IPS-15b (cell line): Measurements from ENCODE around the gene GRB10.

Experiments
- H3K27me3 ChIP-seq: one replicate; pipeline ENCODE4 v1.6.1; 2013; ENCODE audit warnings: low read length; ENCODE audit not compliant: control insufficient read depth, insufficient read depth
- H3K36me3 ChIP-seq: one replicate; pipeline ENCODE4 v1.6.1; 2013; ENCODE audit warnings: low read length; ENCODE audit not compliant: control insufficient read depth, insufficient read depth
- H3K4me1 ChIP-seq: one replicate; pipeline ENCODE4 v1.6.1; 2013; ENCODE audit warnings: mild to moderate bottlenecking, low read length; ENCODE audit not compliant: control insufficient read depth, insufficient read depth
- H3K4me3 ChIP-seq: one replicate; pipeline ENCODE4 v1.5.1; 2013; ENCODE audit warnings: low read depth, low read length
- H3K9ac ChIP-seq: one replicate; pipeline ENCODE4 v1.6.1; 2013; ENCODE audit warnings: low read depth, mild to moderate bottlenecking, low read length
- H3K9me3 ChIP-seq: one replicate; pipeline ENCODE4 v1.6.1; 2013; ENCODE audit warnings: mild to moderate bottlenecking, low read length; ENCODE audit not compliant: control insufficient read depth, insufficient read depth

GRB10 gene

GRCh38 chr7:50723173-50723572, 59.5 kb downstream of the GRB10 start:
- Histone ChIP-seq H3K4me1 (no peaks in the 10 kb centered on the region), H3K9me3 (no peaks in the 10 kb centered on the region), H3K4me3 (no peak overlapping the region), H3K36me3 (peaks cover 3% of the 10 kb centered on the region), H3K9ac (no peak overlapping the region), H3K27me3 (no peaks in the 10 kb centered on the region)

- H3K9me3 ChIP-seq, result no peaks in the 10 kb centered on the region
- H3K4me1 ChIP-seq, result no peaks in the 10 kb centered on the region
- no peak overlapping the region for H3K9ac ChIP-seq
- peaks cover 3% of the 10 kb centered on the region for H3K36me3 ChIP-seq
- no peaks in the 10 kb centered on the region for H3K27me3 ChIP-seq
- no peak overlapping the region for H3K4me3 ChIP-seq
Observed at GRCh38 chr7:50721661-50722259, 60.9 kb downstream of the GRB10 start.

DNA sequence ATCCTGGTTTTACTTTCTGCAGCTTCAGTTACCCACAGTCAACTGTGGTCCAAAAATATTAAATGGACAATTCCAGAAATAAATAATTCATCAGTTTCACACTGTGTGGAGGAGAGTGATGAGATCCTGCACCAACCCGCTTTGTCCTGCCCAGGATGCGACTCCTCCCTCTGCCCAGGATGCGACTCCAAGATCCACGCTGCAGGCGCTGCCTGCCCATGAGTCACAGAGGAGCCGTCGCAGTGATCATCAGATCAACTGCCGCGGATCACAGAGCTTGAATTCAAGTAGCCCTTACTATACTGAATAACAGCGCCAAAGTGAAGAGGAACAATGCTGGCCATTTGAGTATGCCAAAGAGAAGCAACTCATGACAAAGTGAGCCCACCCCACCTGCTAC, 61.5 kb downstream of the GRB10 start:
- Histone ChIP-seq H3K36me3 (peaks cover 3% of the 10 kb centered on the region), H3K4me1 (no peaks in the 10 kb centered on the region), H3K4me3 (no peak overlapping the region), H3K27me3 (no peaks in the 10 kb centered on the region), H3K9me3 (no peaks in the 10 kb centered on the region), H3K9ac (no peak overlapping the region)

- Histone ChIP-seq H3K4me1 (no peaks in the 10 kb centered on the region), H3K4me3 (no peak overlapping the region), H3K27me3 (no peaks in the 10 kb centered on the region), H3K9ac (no peak overlapping the region), H3K36me3 (peaks cover 3% of the 10 kb centered on the region), H3K9me3 (no peaks in the 10 kb centered on the region)
Observed at GRCh38 chr7:50720295-50720694, 62.4 kb downstream of the GRB10 start.

DNA sequence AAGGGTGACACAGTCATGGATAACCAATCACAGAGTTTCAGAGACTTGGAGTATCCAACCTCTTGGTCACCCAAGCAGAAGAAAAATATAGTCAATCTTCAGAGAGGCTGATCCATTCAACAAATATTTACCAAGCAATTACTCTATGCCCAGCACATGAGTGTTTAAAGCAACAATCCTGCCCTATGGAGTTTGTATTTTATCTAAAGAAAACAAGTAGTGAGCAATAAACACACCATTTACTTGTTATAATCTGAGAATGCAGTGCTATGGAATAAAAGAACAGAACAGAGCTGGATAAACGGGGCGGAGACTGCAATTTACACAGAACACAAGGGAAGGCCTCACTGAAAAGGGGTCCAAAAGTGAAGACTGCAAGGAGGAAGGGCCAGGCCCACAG, 63.8 kb downstream of the GRB10 start:
- H3K36me3 ChIP-seq, result no peaks in the 10 kb centered on the region
- no peak overlapping the region for H3K9ac ChIP-seq
- H3K4me3 ChIP-seq, result no peak overlapping the region
- H3K9me3 ChIP-seq, result no peaks in the 10 kb centered on the region
- no peaks in the 10 kb centered on the region for H3K4me1 ChIP-seq
- no peaks in the 10 kb centered on the region for H3K27me3 ChIP-seq

DNA sequence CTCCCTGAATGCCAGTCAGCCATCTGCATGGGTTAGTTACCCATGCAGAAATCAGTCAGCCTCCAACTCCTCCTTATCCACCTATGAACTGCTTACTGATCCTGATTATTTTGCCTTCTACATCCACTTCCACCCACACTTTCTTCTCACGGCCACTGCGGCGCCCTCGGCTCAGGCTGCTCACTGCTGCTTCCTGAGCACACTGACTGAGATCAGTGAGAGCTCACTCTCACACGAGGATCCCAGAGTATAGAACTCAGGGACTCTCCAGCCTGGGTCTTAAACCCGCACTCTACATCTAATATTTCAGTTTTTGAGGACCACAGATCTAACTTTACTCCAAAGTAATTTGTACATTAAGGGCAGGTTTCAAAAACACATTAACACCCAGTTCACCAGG, 64.4 kb downstream of the GRB10 start:
- no peaks in the 10 kb centered on the region for H3K27me3 ChIP-seq
- H3K4me1 ChIP-seq, result no peaks in the 10 kb centered on the region
- H3K36me3 ChIP-seq, result no peaks in the 10 kb centered on the region

DNA sequence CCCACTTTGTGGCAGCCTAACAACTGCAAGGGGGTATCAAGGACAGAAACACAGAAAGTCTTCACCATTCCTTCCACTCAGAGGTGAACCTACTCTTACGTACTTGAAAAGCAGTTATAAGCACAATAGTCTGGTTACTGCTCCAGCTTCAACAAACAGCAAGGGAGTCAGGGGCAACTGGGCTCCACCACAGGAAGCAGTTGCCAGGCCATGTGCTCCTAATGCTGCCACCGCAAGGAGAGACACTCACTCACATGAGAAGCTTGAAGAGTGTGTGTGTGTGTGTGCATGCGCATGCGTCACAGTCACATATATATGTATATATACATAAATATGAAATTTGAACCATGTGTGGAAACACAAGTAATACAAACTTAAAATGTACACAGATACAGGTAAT, 65.5 kb downstream of the GRB10 start:
- H3K36me3 ChIP-seq, result no peaks in the 10 kb centered on the region
- H3K4me1 ChIP-seq, result no peaks in the 10 kb centered on the region
- H3K9ac ChIP-seq, result no peak overlapping the region
- no peaks in the 10 kb centered on the region for H3K9me3 ChIP-seq
- no peak overlapping the region for H3K4me3 ChIP-seq
- no peaks in the 10 kb centered on the region for H3K27me3 ChIP-seq

More for the DNA sequence above, 64.4 kb downstream of the GRB10 start:
- H3K9ac ChIP-seq, result no peak overlapping the region
- no peak overlapping the region for H3K4me3 ChIP-seq
- no peaks in the 10 kb centered on the region for H3K9me3 ChIP-seq

GRCh38 chr7:50714857-50715256, 67.8 kb downstream of the GRB10 start:
- no peaks in the 10 kb centered on the region for H3K36me3 ChIP-seq
- H3K4me3 ChIP-seq, result no peak overlapping the region
- no peak overlapping the region for H3K9ac ChIP-seq
- H3K27me3 ChIP-seq, result no peaks in the 10 kb centered on the region
- no peaks in the 10 kb centered on the region for H3K9me3 ChIP-seq
- H3K4me1 ChIP-seq, result no peaks in the 10 kb centered on the region

GRCh38 chr7:50713123-50713965, 69.4 kb downstream of the GRB10 start:
- no peak overlapping the region for H3K9ac ChIP-seq
- H3K27me3 ChIP-seq, result no peaks in the 10 kb centered on the region
- H3K4me1 ChIP-seq, result no peaks in the 10 kb centered on the region
- H3K36me3 ChIP-seq, result no peaks in the 10 kb centered on the region
- H3K9me3 ChIP-seq, result no peaks in the 10 kb centered on the region
- H3K4me3 ChIP-seq, result no peak overlapping the region

- H3K4me3 ChIP-seq, result no peak overlapping the region
- no peak overlapping the region for H3K9ac ChIP-seq
- H3K4me1 ChIP-seq, result no peaks in the 10 kb centered on the region
- no peaks in the 10 kb centered on the region for H3K27me3 ChIP-seq
- H3K9me3 ChIP-seq, result no peaks in the 10 kb centered on the region
- no peaks in the 10 kb centered on the region for H3K36me3 ChIP-seq
Observed at GRCh38 chr7:50712252-50713122, 70.2 kb downstream of the GRB10 start.

- Histone ChIP-seq H3K9ac (no peak overlapping the region), H3K4me1 (no peaks in the 10 kb centered on the region), H3K27me3 (no peaks in the 10 kb centered on the region), H3K36me3 (no peaks in the 10 kb centered on the region), H3K4me3 (no peak overlapping the region), H3K9me3 (no peaks in the 10 kb centered on the region)
Observed at GRCh38 chr7:50711271-50712175, 71.2 kb downstream of the GRB10 start.
